Vagina (tissue), 2 donors: ENCODE data around the gene KIF1B.

Experiments
- POLR2A ChIP-seq, 2 donors: fragments of 450-650 bp; IDR thresholded peaks; one replicate each; pipeline ENCODE4 v1.6.1; 2017; ENCODE audit warnings: antibody characterized with exemption in 2 of 2, mild to moderate bottlenecking in 2 of 2, moderate library complexity in 2 of 2
- TF ChIP-seq, protein P1 (sequence below), 3 experiments: fragments of 450-650 bp in 2 of 3; fragments of 200-600 bp in 1 of 3; sonication (generic) in 1 of 3; IDR thresholded peaks; one replicate each; pipeline ENCODE4 v1.5.1; 2017 to 2019; ENCODE audit warnings: antibody characterized with exemption in 3 of 3, mild to moderate bottlenecking in 2 of 3, moderate library complexity in 2 of 3

DNA sequence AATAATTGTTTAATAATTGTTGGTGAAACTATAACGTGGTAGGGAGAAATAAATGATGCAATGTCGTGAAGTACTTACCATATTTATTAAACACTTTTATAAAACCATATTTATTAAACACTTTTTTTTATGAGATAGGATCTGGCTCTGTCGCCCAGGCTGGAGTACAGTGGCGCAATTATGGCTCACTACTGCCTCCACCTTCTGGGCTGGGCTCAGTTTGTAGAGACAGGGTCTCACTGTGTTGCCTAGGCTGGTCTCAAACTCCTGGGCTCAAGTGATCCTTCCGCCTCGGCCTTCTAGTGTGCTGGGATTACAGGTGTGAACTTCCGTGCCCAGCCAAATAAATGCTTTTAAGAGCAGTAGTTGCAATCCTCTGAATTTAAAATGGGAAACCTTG lies 112.5 kb downstream of the KIF1B start:
- TF ChIP-seq, protein P1, sequence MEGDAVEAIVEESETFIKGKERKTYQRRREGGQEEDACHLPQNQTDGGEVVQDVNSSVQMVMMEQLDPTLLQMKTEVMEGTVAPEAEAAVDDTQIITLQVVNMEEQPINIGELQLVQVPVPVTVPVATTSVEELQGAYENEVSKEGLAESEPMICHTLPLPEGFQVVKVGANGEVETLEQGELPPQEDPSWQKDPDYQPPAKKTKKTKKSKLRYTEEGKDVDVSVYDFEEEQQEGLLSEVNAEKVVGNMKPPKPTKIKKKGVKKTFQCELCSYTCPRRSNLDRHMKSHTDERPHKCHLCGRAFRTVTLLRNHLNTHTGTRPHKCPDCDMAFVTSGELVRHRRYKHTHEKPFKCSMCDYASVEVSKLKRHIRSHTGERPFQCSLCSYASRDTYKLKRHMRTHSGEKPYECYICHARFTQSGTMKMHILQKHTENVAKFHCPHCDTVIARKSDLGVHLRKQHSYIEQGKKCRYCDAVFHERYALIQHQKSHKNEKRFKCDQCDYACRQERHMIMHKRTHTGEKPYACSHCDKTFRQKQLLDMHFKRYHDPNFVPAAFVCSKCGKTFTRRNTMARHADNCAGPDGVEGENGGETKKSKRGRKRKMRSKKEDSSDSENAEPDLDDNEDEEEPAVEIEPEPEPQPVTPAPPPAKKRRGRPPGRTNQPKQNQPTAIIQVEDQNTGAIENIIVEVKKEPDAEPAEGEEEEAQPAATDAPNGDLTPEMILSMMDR (IDR thresholded peaks at IDR 0.05) = no peak
- no peak for TF ChIP-seq POLR2A (IDR thresholded peaks at IDR 0.05)
